ENCODE results near the gene KCNA5. TPM values are rescaled to one million over a fixed set of nuclear protein-coding genes. Genes with fewer than 3 reads are reported as not detected.

The KCNA5 gene
- total RNA-seq, 2 experiments from 2014 or later, result not detected

DNA sequence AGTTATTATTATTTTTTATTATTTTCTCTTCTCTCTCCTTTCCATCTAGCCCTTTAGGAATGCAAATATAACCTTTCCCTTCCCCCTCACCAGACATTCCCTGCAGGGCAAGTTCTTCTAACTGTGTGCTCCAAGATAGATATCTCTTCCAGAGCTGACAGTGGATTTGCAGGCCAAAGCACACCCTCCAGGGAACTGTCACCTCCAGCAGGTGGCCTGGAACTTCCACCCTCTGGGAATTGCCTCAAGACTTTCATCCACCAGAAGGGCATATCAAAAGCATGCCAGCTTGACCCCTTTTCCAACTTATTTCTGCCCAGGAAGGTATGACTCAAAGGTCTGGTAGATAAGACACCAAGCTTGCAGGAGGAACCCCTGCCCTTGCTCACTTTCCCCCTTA lies 13.6 kb upstream of the KCNA5 start:
- no peaks in the 10 kb centered on the region for H3K9me3 Mint-ChIP-seq
- POLR2A ChIA-PET, result no interaction called here
- CTCF ChIA-PET, result no interaction called here
- ATAC-seq (ENCODE audit: poor library complexity) (no peak), DNase-seq (no peak)
- intact Hi-C loops (cut with DNase I, micrococcal nuclease), result no loop called here
- H3K9me3 ChIP-seq (ENCODE audit: control insufficient read depth in 1 of 2, insufficient read depth in 1 of 2, low read length in 2 of 2), result no peaks in the 10 kb centered on the region
- H3K27ac Mint-ChIP-seq, result no peak overlapping the region
- H3K4me1 ChIP-seq (ENCODE audit: insufficient read depth, low read length), result no peaks in the 10 kb centered on the region
- H3K4me3 ChIP-seq (ENCODE audit: low read length), result no peak overlapping the region
- H3K27me3 ChIP-seq (ENCODE audit: control insufficient read depth in 1 of 2, insufficient read depth in 2 of 2, low read length in 2 of 2), result peaks cover 0 to 3% of the 10 kb centered on the region in 2 experiments
- no peaks in the 10 kb centered on the region for H3K36me3 Mint-ChIP-seq (ENCODE audit: low read depth)
- TF ChIP-seq, protein P1, sequence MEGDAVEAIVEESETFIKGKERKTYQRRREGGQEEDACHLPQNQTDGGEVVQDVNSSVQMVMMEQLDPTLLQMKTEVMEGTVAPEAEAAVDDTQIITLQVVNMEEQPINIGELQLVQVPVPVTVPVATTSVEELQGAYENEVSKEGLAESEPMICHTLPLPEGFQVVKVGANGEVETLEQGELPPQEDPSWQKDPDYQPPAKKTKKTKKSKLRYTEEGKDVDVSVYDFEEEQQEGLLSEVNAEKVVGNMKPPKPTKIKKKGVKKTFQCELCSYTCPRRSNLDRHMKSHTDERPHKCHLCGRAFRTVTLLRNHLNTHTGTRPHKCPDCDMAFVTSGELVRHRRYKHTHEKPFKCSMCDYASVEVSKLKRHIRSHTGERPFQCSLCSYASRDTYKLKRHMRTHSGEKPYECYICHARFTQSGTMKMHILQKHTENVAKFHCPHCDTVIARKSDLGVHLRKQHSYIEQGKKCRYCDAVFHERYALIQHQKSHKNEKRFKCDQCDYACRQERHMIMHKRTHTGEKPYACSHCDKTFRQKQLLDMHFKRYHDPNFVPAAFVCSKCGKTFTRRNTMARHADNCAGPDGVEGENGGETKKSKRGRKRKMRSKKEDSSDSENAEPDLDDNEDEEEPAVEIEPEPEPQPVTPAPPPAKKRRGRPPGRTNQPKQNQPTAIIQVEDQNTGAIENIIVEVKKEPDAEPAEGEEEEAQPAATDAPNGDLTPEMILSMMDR (IDR thresholded peaks at IDR 0.05), result no peak
- no peak overlapping the region for H3K4me3 Mint-ChIP-seq
- H3K27ac ChIP-seq (ENCODE audit: low read depth in 1 of 2, low read length in 2 of 2), result no peak overlapping the region
- no peaks in the 10 kb centered on the region for H3K4me1 Mint-ChIP-seq (ENCODE audit: low read depth)
- H3K27me3 Mint-ChIP-seq, result peaks cover 37% of the 10 kb centered on the region
- no peaks in the 10 kb centered on the region for H3K36me3 ChIP-seq (ENCODE audit: insufficient read depth, low read length)

DNA sequence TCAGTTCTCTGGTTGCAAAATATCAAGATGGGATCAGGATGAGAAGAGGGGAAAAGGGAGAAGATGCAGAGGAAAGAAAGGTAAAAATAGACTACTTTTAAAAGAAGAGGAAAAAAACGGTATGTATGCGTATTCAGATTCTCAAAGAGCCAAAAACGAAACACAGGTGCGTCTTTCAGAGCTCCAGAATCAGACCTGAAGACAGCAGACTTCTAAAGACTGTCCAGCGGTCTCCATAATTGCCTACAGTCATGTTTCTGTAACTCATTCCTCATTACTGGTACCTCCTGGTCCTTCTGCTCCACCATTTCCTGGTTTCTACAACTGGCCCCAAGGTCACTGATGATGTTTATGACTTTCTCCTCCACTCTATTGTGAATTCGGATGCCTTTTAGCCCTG lies 12.4 kb upstream of the KCNA5 start:
- no peaks in the 10 kb centered on the region for H3K9me3 Mint-ChIP-seq
- Histone ChIP-seq H3K27me3 (ENCODE audit: control insufficient read depth in 1 of 2, insufficient read depth in 2 of 2, low read length in 2 of 2) (no peaks in the 10 kb centered on the region), H3K36me3 (ENCODE audit: insufficient read depth, low read length) (no peaks in the 10 kb centered on the region), H3K4me3 (ENCODE audit: low read length) (no peak overlapping the region), H3K4me1 (ENCODE audit: insufficient read depth, low read length) (no peaks in the 10 kb centered on the region), H3K27ac (ENCODE audit: low read depth in 1 of 2, low read length in 2 of 2) (no peak overlapping the region), H3K9me3 (ENCODE audit: control insufficient read depth in 1 of 2, insufficient read depth in 1 of 2, low read length in 2 of 2) (no peaks in the 10 kb centered on the region)
- ChIA-PET CTCF (no interaction called here), POLR2A (interaction anchor here (0.8 kb wide), 1 partner anchor 29 kb away, joined by 3 read pairs; no protein-coding TSS in a partner anchor)
- intact Hi-C loops (cut with DNase I, micrococcal nuclease), result no loop called here
- H3K4me3 Mint-ChIP-seq, result no peak overlapping the region
- ATAC-seq (ENCODE audit: poor library complexity) (no peak), DNase-seq (no peak)
- peaks cover 25% of the 10 kb centered on the region for H3K27me3 Mint-ChIP-seq
- no peak overlapping the region for H3K27ac Mint-ChIP-seq
- TF ChIP-seq, protein P1 (IDR thresholded peaks at IDR 0.05), result no peak
- H3K36me3 Mint-ChIP-seq (ENCODE audit: low read depth), result no peaks in the 10 kb centered on the region
- no peaks in the 10 kb centered on the region for H3K4me1 Mint-ChIP-seq (ENCODE audit: low read depth)

DNA sequence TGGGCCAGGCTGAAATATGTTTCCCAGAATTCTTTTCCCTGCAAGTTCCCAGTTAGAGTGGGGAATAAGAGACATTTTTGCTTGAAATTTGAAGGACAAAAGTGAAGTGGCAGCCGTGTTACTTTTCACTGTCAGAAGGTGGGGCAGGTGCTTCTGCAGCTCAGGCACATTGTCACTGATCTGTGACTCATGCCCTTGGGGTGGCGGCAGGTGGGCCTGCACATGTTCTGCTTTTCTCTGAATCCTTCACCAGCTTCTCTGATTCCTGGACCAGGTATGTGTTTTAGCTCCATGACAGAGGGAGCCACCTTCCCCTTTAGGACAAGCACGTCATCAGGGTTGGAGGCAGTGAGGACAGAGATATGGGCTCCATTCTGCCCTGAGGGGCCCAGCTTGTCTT lies 11.7 kb upstream of the KCNA5 start:
- H3K36me3 Mint-ChIP-seq (ENCODE audit: low read depth), result no peaks in the 10 kb centered on the region

More for the DNA sequence above, 11.7 kb upstream of the KCNA5 start:
- TF ChIP-seq, protein P1 (IDR thresholded peaks at IDR 0.05), result no peak
- H3K27me3 ChIP-seq (ENCODE audit: control insufficient read depth in 1 of 2, insufficient read depth in 2 of 2, low read length in 2 of 2), result no peaks in the 10 kb centered on the region
- ATAC-seq (ENCODE audit: poor library complexity) (no peak), DNase-seq (no peak)
- H3K9me3 Mint-ChIP-seq, result no peaks in the 10 kb centered on the region
- no peak overlapping the region for H3K4me3 Mint-ChIP-seq
- peaks cover 24% of the 10 kb centered on the region for H3K27me3 Mint-ChIP-seq
- H3K27ac Mint-ChIP-seq, result no peak overlapping the region
- H3K4me1 ChIP-seq (ENCODE audit: insufficient read depth, low read length), result no peaks in the 10 kb centered on the region
- H3K9me3 ChIP-seq (ENCODE audit: control insufficient read depth in 1 of 2, insufficient read depth in 1 of 2, low read length in 2 of 2), result no peaks in the 10 kb centered on the region
- no peaks in the 10 kb centered on the region for H3K36me3 ChIP-seq (ENCODE audit: insufficient read depth, low read length)
- no peak overlapping the region for H3K4me3 ChIP-seq (ENCODE audit: low read length)
- intact Hi-C loops (cut with DNase I, micrococcal nuclease), result no loop called here
- CTCF ChIA-PET, result no interaction called here
- no peaks in the 10 kb centered on the region for H3K4me1 Mint-ChIP-seq (ENCODE audit: low read depth)
- POLR2A ChIA-PET, result interaction anchor here (0.8 kb wide), 1 partner anchor 29 kb away, joined by 3 read pairs; no protein-coding TSS in a partner anchor
- H3K27ac ChIP-seq (ENCODE audit: low read depth in 1 of 2, low read length in 2 of 2), result no peak overlapping the region
